H9 (cell line): ENCODE data around the gene ADCY1. TPM values are rescaled to one million over a fixed set of nuclear protein-coding genes. Genes with fewer than 3 reads are reported as not detected.

ENCODE experiments used
- DNase-seq: peaks from one replicate; pipeline ENCODE4 v3.0.0-alpha.2; 2017
- H2AFZ ChIP-seq: one replicate; pipeline ENCODE4 v1.6.1; 2013; ENCODE audit warnings: mild to moderate bottlenecking, low read length, control low read depth, moderate library complexity
- H2AK5ac ChIP-seq: 2 replicates; pipeline ENCODE4 v1.6.1; 2013; ENCODE audit warnings: low read length, control low read depth, mixed read lengths; ENCODE audit not compliant: insufficient read length
- H2BK120ac ChIP-seq: one replicate; pipeline ENCODE4 v1.6.1; 2013; ENCODE audit warnings: low read depth, mild to moderate bottlenecking, low read length, control low read depth, inconsistent platforms; ENCODE audit not compliant: poor library complexity, severe bottlenecking
- H2BK12ac ChIP-seq: 2 replicates; pipeline ENCODE4 v1.6.1; 2013; ENCODE audit warnings: low read length, control low read depth, mixed read lengths, low read depth; ENCODE audit not compliant: insufficient read length
- H2BK15ac ChIP-seq: 2 replicates; pipeline ENCODE4 v1.6.1; 2013; ENCODE audit warnings: low read depth, low read length, control low read depth
- H2BK20ac ChIP-seq: one replicate; pipeline ENCODE4 v1.6.1; 2013; ENCODE audit warnings: low read depth, mild to moderate bottlenecking, low read length, control low read depth, inconsistent platforms; ENCODE audit not compliant: poor library complexity, severe bottlenecking
- H2BK5ac ChIP-seq: 2 replicates; pipeline ENCODE4 v1.6.1; 2013; ENCODE audit warnings: low read length, control low read depth, mixed read lengths; ENCODE audit not compliant: insufficient read length
- H3K14ac ChIP-seq: 2 replicates; pipeline ENCODE4 v1.6.1; 2013; ENCODE audit warnings: low read length, control low read depth; ENCODE audit not compliant: insufficient read depth
- H3K18ac ChIP-seq: 2 replicates; pipeline ENCODE4 v1.6.1; 2013; ENCODE audit warnings: low read depth, mild to moderate bottlenecking, mixed read lengths, low read length, control low read depth; ENCODE audit not compliant: insufficient read length
- H3K23ac ChIP-seq: 2 replicates; pipeline ENCODE4 v1.6.1; 2013; ENCODE audit warnings: low read length, control low read depth, mixed read lengths, low read depth; ENCODE audit not compliant: insufficient read length
- H3K23me2 ChIP-seq: 2 replicates; pipeline ENCODE4 v1.6.1; 2013; ENCODE audit warnings: low read depth, mild to moderate bottlenecking, mixed read lengths, low read length, control low read depth; ENCODE audit not compliant: insufficient read length, poor library complexity, severe bottlenecking
- H3K27ac ChIP-seq: 2 replicates; pipeline ENCODE4 v1.5.1; 2013; ENCODE audit warnings: low read length, control low read depth, mixed read lengths, low read depth; ENCODE audit not compliant: insufficient read length
- H3K27me3 ChIP-seq: 2 replicates; pipeline ENCODE4 v1.6.1; 2013; ENCODE audit warnings: low read length, control low read depth, inconsistent platforms; ENCODE audit not compliant: insufficient read depth
- H3K4ac ChIP-seq: 2 replicates; pipeline ENCODE4 v1.6.1; 2013; ENCODE audit warnings: low read depth, mild to moderate bottlenecking, control low read depth, inconsistent platforms, low read length, moderate library complexity
- H3K4me1 ChIP-seq: 2 replicates; pipeline ENCODE4 v1.6.1; 2013; ENCODE audit warnings: low read length, control low read depth, inconsistent platforms; ENCODE audit not compliant: insufficient read depth
- H3K4me2 ChIP-seq: 2 replicates; pipeline ENCODE4 v1.6.1; 2013; ENCODE audit warnings: low read length, control low read depth, mixed read lengths; ENCODE audit not compliant: insufficient read length, insufficient read depth
- H3K56ac ChIP-seq: 2 replicates; pipeline ENCODE4 v1.6.1; 2013; ENCODE audit warnings: low read depth, mild to moderate bottlenecking, mixed read lengths, low read length, control low read depth; ENCODE audit not compliant: insufficient read length
- H3K79me1 ChIP-seq: 2 replicates; pipeline ENCODE4 v1.6.1; 2013; ENCODE audit warnings: low read depth, mild to moderate bottlenecking, moderate library complexity, low read length, control low read depth, inconsistent platforms; ENCODE audit not compliant: insufficient read depth, poor library complexity, severe bottlenecking
- H3K79me2 ChIP-seq: 2 replicates; pipeline ENCODE4 v1.6.1; 2013; ENCODE audit warnings: low read length, control low read depth, inconsistent platforms; ENCODE audit not compliant: insufficient read depth
- H3K9ac ChIP-seq: 2 replicates; pipeline ENCODE4 v1.6.1; 2013; ENCODE audit warnings: low read length, control low read depth, mixed read lengths; ENCODE audit not compliant: insufficient read length; ENCODE audit errors: extremely low read depth
- H3K9me3 ChIP-seq: one replicate; pipeline ENCODE4 v1.6.1; 2013; ENCODE audit warnings: low read depth, low read length, inconsistent platforms; ENCODE audit not compliant: control insufficient read depth
- H3T11ph ChIP-seq: one replicate; pipeline ENCODE4 v1.6.1; 2013; ENCODE audit warnings: mild to moderate bottlenecking, low read length, control low read depth, inconsistent platforms
- H4K20me1 ChIP-seq: one replicate; pipeline ENCODE4 v1.6.1; 2013; ENCODE audit not compliant: control insufficient read depth, insufficient read length, insufficient read depth
- H4K5ac ChIP-seq: 2 replicates; pipeline ENCODE4 v1.6.1; 2013; ENCODE audit warnings: low read depth, mild to moderate bottlenecking, mixed read lengths, low read length, control low read depth; ENCODE audit not compliant: insufficient read length
- H4K8ac ChIP-seq: replicated peaks from 2 replicates; pipeline ENCODE4 v1.6.1; 2013; ENCODE audit warnings: low read length, control low read depth, mixed read lengths, low read depth; ENCODE audit not compliant: insufficient read length
- H4K91ac ChIP-seq: 2 replicates; pipeline ENCODE4 v1.6.1; 2013; ENCODE audit warnings: low read depth, mild to moderate bottlenecking, moderate library complexity, mixed read lengths, low read length, control low read depth; ENCODE audit not compliant: insufficient read length
- H3K27ac Mint-ChIP-seq, 3 experiments: 2 replicates in 2 of 3; 3 replicates in 1 of 3; pipeline ENCODE4 v1.8.0; 2020 to 2021; ENCODE audit warnings: mixed read lengths in 3 of 3, mild to moderate bottlenecking in 1 of 3, moderate library complexity in 1 of 3
- H3K27me3 Mint-ChIP-seq: 2 replicates; pipeline ENCODE4 v1.8.0; 2021; ENCODE audit warnings: low read depth, mild to moderate bottlenecking, moderate library complexity, mixed read lengths
- H3K36me3 Mint-ChIP-seq, 3 experiments: 2 replicates in 2 of 3; 3 replicates in 1 of 3; pipeline ENCODE4 v1.8.0; 2020 to 2021; ENCODE audit warnings: low read depth in 3 of 3, mixed read lengths in 3 of 3; ENCODE audit not compliant: insufficient read depth in 1 of 3
- H3K4me1 Mint-ChIP-seq, 2 experiments: 2 replicates each; pipeline ENCODE4 v1.8.0; 2020; ENCODE audit warnings: mixed read lengths in 2 of 2
- H3K4me3 Mint-ChIP-seq, 2 experiments: 2 replicates in 1 of 2; 3 replicates in 1 of 2; pipeline ENCODE4 v1.8.0; 2020 to 2021; ENCODE audit warnings: mild to moderate bottlenecking in 2 of 2, mixed read lengths in 2 of 2, moderate library complexity in 1 of 2
- H3K9me3 Mint-ChIP-seq, 2 experiments: 2 replicates in 1 of 2; 3 replicates in 1 of 2; pipeline ENCODE4 v1.8.0; 2020; ENCODE audit warnings: mild to moderate bottlenecking in 2 of 2, mixed read lengths in 2 of 2, moderate library complexity in 1 of 2
- CTCF ChIP-seq: fragments of 200-600 bp; sonication (generic); conservative IDR thresholded peaks from 3 replicates; pipeline ENCODE4 v1.8.0; 2021; ENCODE audit warnings: antibody characterized with exemption, mild to moderate bottlenecking
- WGBS: extraction: QIAGEN DNeasy Blood & Tissue Kit; methylation state at CpG from one replicate; pipeline ENCODE4 v1.1.7; 2013; ENCODE audit warnings: missing lambda C conversion rate, low lambda C conversion rate, mixed read lengths; ENCODE audit not compliant: insufficient read length; ENCODE audit errors: extremely low coverage; 5-methylcytosine and 5-hydroxymethylcytosine counted together
- total RNA-seq: library from RNA; stranded (reverse); gene quantifications from 2 replicates; pipeline ENCODE4 v1.2.1, GENCODE V29; 2021

The ADCY1 gene
- total RNA-seq, 1 experiment from 2014 or later, result 21.6 TPM

GRCh38 chr7:45622058-45622457 lies 47.9 kb downstream of the ADCY1 start:
- H3K56ac ChIP-seq, result no peak overlapping the region
- H4K91ac ChIP-seq, result no peak overlapping the region
- H2BK12ac ChIP-seq, result no peak overlapping the region
- H3K79me2 ChIP-seq, result peaks cover 4% of the 10 kb centered on the region; the same call in 1 of the 2 replicates
- no peak overlapping the region for H3K9ac ChIP-seq
- H4K5ac ChIP-seq, result no peak overlapping the region
- no peak overlapping the region for H2BK15ac ChIP-seq
- no peak overlapping the region for H2BK20ac ChIP-seq
- no peak overlapping the region for H3K27ac Mint-ChIP-seq
- H2BK120ac ChIP-seq, result no peak overlapping the region
- H3K4me1 ChIP-seq, result no peaks in the 10 kb centered on the region
- no peak for TF ChIP-seq CTCF
- H3K14ac ChIP-seq, result no peak overlapping the region
- no peaks in the 10 kb centered on the region for H3K9me3 ChIP-seq
- H3K27me3 ChIP-seq, result no peaks in the 10 kb centered on the region
- no peaks in the 10 kb centered on the region for H3K27me3 Mint-ChIP-seq
- no peaks in the 10 kb centered on the region for H3K23me2 ChIP-seq
- H3K23ac ChIP-seq, result no peak overlapping the region
- H2BK5ac ChIP-seq, result no peak overlapping the region
- no peak overlapping the region for H4K8ac ChIP-seq
- H3K27ac ChIP-seq, result no peak overlapping the region
- no peak overlapping the region for H3K4me3 Mint-ChIP-seq
- H3K79me1 ChIP-seq, result no peaks in the 10 kb centered on the region
- H3K36me3 Mint-ChIP-seq, result peaks cover 12 to 15% (median 14%) of the 10 kb centered on the region in 3 experiments
- DNase-seq, result no peak
- H3T11ph ChIP-seq, result no peak overlapping the region
- no peak overlapping the region for H2AK5ac ChIP-seq
- no peak overlapping the region for H3K4me2 ChIP-seq
- H2AFZ ChIP-seq, result no peak overlapping the region
- no peak overlapping the region for H3K18ac ChIP-seq
- H3K4ac ChIP-seq, result no peak overlapping the region
- H3K9me3 Mint-ChIP-seq, result peaks cover 6 to 14% of the 10 kb centered on the region in 2 experiments
- H4K20me1 ChIP-seq, result no peaks in the 10 kb centered on the region
- WGBS, result no CpG with 5 or more reads among the region's 9 CpGs
- H3K4me1 Mint-ChIP-seq, result no peaks in the 10 kb centered on the region
